Measurements from ENCODE around the gene KAT6B. TPM values are rescaled to one million over a fixed set of nuclear protein-coding genes. Genes with fewer than 3 reads are reported as not detected.
A peak's percentile ranks its signal among the peaks of the same experiment; 100 is the strongest.

The KAT6B gene
- total and polyA plus RNA-seq, 2 donors (not counting 1 experiment from before 2014, with no cell fraction given) = 3.9 to 37.8 TPM

- no peak overlapping the region for H3K27ac ChIP-seq (ENCODE audit: insufficient read depth, low read length)
- no peaks in the 10 kb centered on the region for H3K36me3 ChIP-seq (ENCODE audit: control insufficient read depth, insufficient read depth, low read length)
- H2AFZ ChIP-seq (ENCODE audit: low read length) = no peak overlapping the region
- no peaks in the 10 kb centered on the region for H3K9me3 ChIP-seq (ENCODE audit: control insufficient read depth, insufficient read depth, low read depth, low read length)
- TF ChIP-seq, protein P1, sequence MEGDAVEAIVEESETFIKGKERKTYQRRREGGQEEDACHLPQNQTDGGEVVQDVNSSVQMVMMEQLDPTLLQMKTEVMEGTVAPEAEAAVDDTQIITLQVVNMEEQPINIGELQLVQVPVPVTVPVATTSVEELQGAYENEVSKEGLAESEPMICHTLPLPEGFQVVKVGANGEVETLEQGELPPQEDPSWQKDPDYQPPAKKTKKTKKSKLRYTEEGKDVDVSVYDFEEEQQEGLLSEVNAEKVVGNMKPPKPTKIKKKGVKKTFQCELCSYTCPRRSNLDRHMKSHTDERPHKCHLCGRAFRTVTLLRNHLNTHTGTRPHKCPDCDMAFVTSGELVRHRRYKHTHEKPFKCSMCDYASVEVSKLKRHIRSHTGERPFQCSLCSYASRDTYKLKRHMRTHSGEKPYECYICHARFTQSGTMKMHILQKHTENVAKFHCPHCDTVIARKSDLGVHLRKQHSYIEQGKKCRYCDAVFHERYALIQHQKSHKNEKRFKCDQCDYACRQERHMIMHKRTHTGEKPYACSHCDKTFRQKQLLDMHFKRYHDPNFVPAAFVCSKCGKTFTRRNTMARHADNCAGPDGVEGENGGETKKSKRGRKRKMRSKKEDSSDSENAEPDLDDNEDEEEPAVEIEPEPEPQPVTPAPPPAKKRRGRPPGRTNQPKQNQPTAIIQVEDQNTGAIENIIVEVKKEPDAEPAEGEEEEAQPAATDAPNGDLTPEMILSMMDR (conservative IDR thresholded peaks at IDR 0.05 in 1 of 2, IDR thresholded peaks at IDR 0.05 in 1 of 2; ENCODE audit: low read depth in 1 of 2, low read length in 2 of 2) = no peak
- no peak for TF ChIP-seq EZH2 (IDR thresholded peaks at IDR 0.05; ENCODE audit: low read length, missing control alignments)
- no peaks in the 10 kb centered on the region for H3K27me3 ChIP-seq (ENCODE audit: control insufficient read depth, insufficient read depth, low read length)
- H3K4me1 ChIP-seq (ENCODE audit: control insufficient read depth, extremely low read depth, insufficient read depth, low read length) = no peaks in the 10 kb centered on the region
- DNase-seq (ENCODE audit: low read depth in 2 of 2) = no peak
- H3K79me2 ChIP-seq (ENCODE audit: control insufficient read depth, insufficient read depth, low read length) = no peaks in the 10 kb centered on the region
- no peak overlapping the region for H3K9ac ChIP-seq (ENCODE audit: insufficient read depth, low read length)
- no peaks in the 10 kb centered on the region for H4K20me1 ChIP-seq (ENCODE audit: control insufficient read depth, extremely low read depth, insufficient read depth, low read length)
- no peak overlapping the region for H3K4me3 ChIP-seq (replicated peaks in 1 of 4; ENCODE audit: control extremely low read depth in 1 of 4, insufficient read depth in 1 of 4, low read depth in 3 of 4, low read length in 4 of 4)
- H3K4me2 ChIP-seq (ENCODE audit: extremely low read depth, insufficient read depth, low read length) = no peak overlapping the region
Measured at GRCh38 chr10:74797550-74797949, 28.9 kb upstream of the KAT6B start.

DNA sequence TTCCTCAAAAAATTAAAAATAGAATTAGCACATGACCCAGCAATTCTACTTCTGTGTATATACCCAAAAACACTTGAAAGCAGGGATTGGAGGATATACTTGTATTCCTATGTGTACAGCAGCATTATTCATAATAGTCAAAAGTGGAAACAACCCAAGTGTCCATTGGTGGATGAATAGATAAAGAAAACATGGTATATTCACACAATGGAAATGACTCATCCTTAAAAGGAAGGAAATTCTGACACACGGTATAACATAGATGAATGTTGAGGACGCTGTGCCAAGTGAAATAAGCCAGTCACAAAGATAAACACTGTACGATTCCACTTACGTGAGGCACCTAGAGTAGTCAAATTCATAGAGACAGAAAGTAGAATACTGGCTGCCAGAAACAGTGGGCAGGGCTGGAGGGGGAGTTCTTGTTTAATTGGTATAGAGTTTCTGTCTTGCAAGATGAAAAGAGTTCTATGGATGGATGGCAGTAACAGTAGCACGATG is 26.6 kb upstream of the KAT6B start:
- no peak overlapping the region for H3K27ac ChIP-seq (ENCODE audit: insufficient read depth, low read length)

DNA sequence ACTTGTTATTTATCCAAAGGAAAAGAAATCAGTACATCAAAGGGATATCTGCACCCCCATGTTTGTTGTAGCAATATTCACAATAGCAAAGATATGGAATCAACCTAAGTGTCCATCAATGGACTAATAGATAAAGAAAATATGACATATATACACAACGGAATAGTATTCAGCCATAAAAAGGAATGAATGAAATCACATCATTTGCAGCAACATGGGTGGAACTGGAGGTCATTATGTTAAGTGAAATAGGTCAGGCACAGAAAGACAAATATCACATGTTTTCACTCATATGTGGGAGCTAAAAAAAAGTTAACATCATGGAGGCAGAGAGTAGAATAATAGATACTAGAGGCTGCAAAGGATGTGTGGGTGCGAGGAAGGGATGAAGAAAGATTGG is 25.0 kb upstream of the KAT6B start:
- H3K27me3 ChIP-seq (ENCODE audit: control insufficient read depth, insufficient read depth, low read length) = no peaks in the 10 kb centered on the region
- no peak for DNase-seq (ENCODE audit: low read depth in 2 of 2)
- no peaks in the 10 kb centered on the region for H3K4me1 ChIP-seq (ENCODE audit: control insufficient read depth, extremely low read depth, insufficient read depth, low read length)
- H2AFZ ChIP-seq (ENCODE audit: low read length) = no peak overlapping the region
- H3K4me2 ChIP-seq (ENCODE audit: extremely low read depth, insufficient read depth, low read length) = no peak overlapping the region
- H3K9me3 ChIP-seq (ENCODE audit: control insufficient read depth, insufficient read depth, low read depth, low read length) = no peaks in the 10 kb centered on the region
- H3K9ac ChIP-seq (ENCODE audit: insufficient read depth, low read length) = no peak overlapping the region
- H3K79me2 ChIP-seq (ENCODE audit: control insufficient read depth, insufficient read depth, low read length) = no peaks in the 10 kb centered on the region
- H4K20me1 ChIP-seq (ENCODE audit: control insufficient read depth, extremely low read depth, insufficient read depth, low read length) = no peaks in the 10 kb centered on the region
- H3K36me3 ChIP-seq (ENCODE audit: control insufficient read depth, insufficient read depth, low read length) = no peaks in the 10 kb centered on the region
- TF ChIP-seq, protein P1 (conservative IDR thresholded peaks at IDR 0.05 in 1 of 2, IDR thresholded peaks at IDR 0.05 in 1 of 2; ENCODE audit: low read depth in 1 of 2, low read length in 2 of 2) = no peak
- TF ChIP-seq EZH2 (IDR thresholded peaks at IDR 0.05; ENCODE audit: low read length, missing control alignments) = no peak
- H3K27ac ChIP-seq (ENCODE audit: insufficient read depth, low read length) = no peak overlapping the region
- H3K4me3 ChIP-seq (replicated peaks in 1 of 4; ENCODE audit: control extremely low read depth in 1 of 4, insufficient read depth in 1 of 4, low read depth in 3 of 4, low read length in 4 of 4) = no peak overlapping the region

More for the DNA sequence above, 26.6 kb upstream of the KAT6B start:
- no peak overlapping the region for H2AFZ ChIP-seq (ENCODE audit: low read length)
- TF ChIP-seq EZH2 (IDR thresholded peaks at IDR 0.05; ENCODE audit: low read length, missing control alignments) = no peak
- TF ChIP-seq, protein P1 (conservative IDR thresholded peaks at IDR 0.05 in 1 of 2, IDR thresholded peaks at IDR 0.05 in 1 of 2; ENCODE audit: low read depth in 1 of 2, low read length in 2 of 2) = no peak
- H3K79me2 ChIP-seq (ENCODE audit: control insufficient read depth, insufficient read depth, low read length) = no peaks in the 10 kb centered on the region
- no peak overlapping the region for H3K4me3 ChIP-seq (replicated peaks in 1 of 4; ENCODE audit: control extremely low read depth in 1 of 4, insufficient read depth in 1 of 4, low read depth in 3 of 4, low read length in 4 of 4)
- DNase-seq (ENCODE audit: low read depth in 2 of 2) = peak; percentile 70 to 93
- no peak overlapping the region for H3K9ac ChIP-seq (ENCODE audit: insufficient read depth, low read length)
- H3K27me3 ChIP-seq (ENCODE audit: control insufficient read depth, insufficient read depth, low read length) = no peaks in the 10 kb centered on the region
- H4K20me1 ChIP-seq (ENCODE audit: control insufficient read depth, extremely low read depth, insufficient read depth, low read length) = no peaks in the 10 kb centered on the region
- no peaks in the 10 kb centered on the region for H3K9me3 ChIP-seq (ENCODE audit: control insufficient read depth, insufficient read depth, low read depth, low read length)
- H3K36me3 ChIP-seq (ENCODE audit: control insufficient read depth, insufficient read depth, low read length) = no peaks in the 10 kb centered on the region
- H3K4me1 ChIP-seq (ENCODE audit: control insufficient read depth, extremely low read depth, insufficient read depth, low read length) = no peaks in the 10 kb centered on the region
- H3K4me2 ChIP-seq (ENCODE audit: extremely low read depth, insufficient read depth, low read length) = no peak overlapping the region

All from fibroblast of lung (primary cell).